Liver (tissue), 9 donors: ENCODE results near the gene AP5S1. TPM values are rescaled to one million over a fixed set of nuclear protein-coding genes. Genes with fewer than 3 reads are reported as not detected.

Source experiments
- DNase-seq: peaks from one replicate; pipeline ENCODE4 v3.0.0-alpha.2; 2017; ENCODE audit warnings: low spot score
- H3K27ac ChIP-seq, 2 donors: one replicate each; pipeline ENCODE4 v1.7.0; 2013; ENCODE audit warnings: inconsistent platforms in 2 of 2, low read length in 2 of 2, control low read depth in 1 of 2, low read depth in 1 of 2, mild to moderate bottlenecking in 1 of 2
- H3K27me3 ChIP-seq, 4 donors: one replicate each; pipeline versions ENCODE4 v1.6.1 to v1.7.0; 2013; ENCODE audit warnings: low read length in 3 of 4, inconsistent platforms in 1 of 4, mild to moderate bottlenecking in 1 of 4, moderate library complexity in 1 of 4; ENCODE audit not compliant: control insufficient read depth in 4 of 4, insufficient read depth in 4 of 4
- H3K36me3 ChIP-seq, 4 donors: one replicate each; pipeline versions ENCODE4 v1.6.1 to v1.7.0; 2013; ENCODE audit warnings: low read length in 3 of 4, mild to moderate bottlenecking in 3 of 4, low read depth in 1 of 4, moderate library complexity in 1 of 4; ENCODE audit not compliant: control insufficient read depth in 4 of 4, insufficient read depth in 3 of 4
- H3K4me1 ChIP-seq, 4 donors: one replicate each; pipeline versions ENCODE4 v1.6.1 to v1.7.0; 2013; ENCODE audit warnings: low read length in 3 of 4, mild to moderate bottlenecking in 3 of 4, moderate library complexity in 1 of 4; ENCODE audit not compliant: control insufficient read depth in 4 of 4, insufficient read depth in 4 of 4
- H3K4me3 ChIP-seq, 3 donors: one replicate each; pipeline versions ENCODE4 v1.6.1 to v1.7.0; 2013; ENCODE audit warnings: low read length in 3 of 3, control low read depth in 1 of 3, low read depth in 1 of 3, mild to moderate bottlenecking in 1 of 3
- H3K9ac ChIP-seq, 2 donors: one replicate each; pipeline ENCODE4 v1.7.0; 2013; ENCODE audit warnings: low read length in 2 of 2, mild to moderate bottlenecking in 2 of 2, moderate library complexity in 2 of 2, control low read depth in 1 of 2, low read depth in 1 of 2
- H3K9me3 ChIP-seq, 4 donors: one replicate each; pipeline versions ENCODE4 v1.6.1 to v1.7.0; 2013; ENCODE audit warnings: low read length in 3 of 4; ENCODE audit not compliant: control insufficient read depth in 4 of 4
- ATF3 ChIP-seq: IDR thresholded peaks from 2 replicates; pipeline ENCODE4 v1.6.1; 2016; ENCODE audit warnings: antibody characterized with exemption
- EGR1 ChIP-seq, 2 donors: IDR thresholded peaks; 2 replicates each; pipeline ENCODE4 v1.6.1; 2016 to 2018; ENCODE audit warnings: antibody characterized with exemption in 2 of 2, low read depth in 2 of 2
- FOXA1 ChIP-seq: IDR thresholded peaks from 2 replicates; pipeline ENCODE4 v1.6.1; 2016; ENCODE audit warnings: antibody characterized with exemption
- GABPA ChIP-seq, 2 donors: IDR thresholded peaks in 1 of 2; conservative IDR thresholded peaks in 1 of 2; 2 replicates each; pipeline ENCODE4 v1.6.1; 2016; ENCODE audit warnings: antibody characterized with exemption in 2 of 2, mild to moderate bottlenecking in 1 of 2, moderate library complexity in 1 of 2
- HNF4A ChIP-seq, 2 donors: conservative IDR thresholded peaks; 2 replicates each; pipeline ENCODE4 v1.6.1; 2016; ENCODE audit warnings: antibody characterized with exemption in 2 of 2, mild to moderate bottlenecking in 2 of 2
- JUND ChIP-seq, 2 donors: IDR thresholded peaks; 2 replicates each; pipeline ENCODE4 v1.6.1; 2016; ENCODE audit warnings: antibody characterized with exemption in 2 of 2
- NR2F2 ChIP-seq: IDR thresholded peaks from 2 replicates; pipeline ENCODE4 v1.6.1; 2016; ENCODE audit warnings: antibody characterized with exemption
- RAD21 ChIP-seq, 2 donors: IDR thresholded peaks; 2 replicates each; pipeline ENCODE4 v1.6.1; 2016; ENCODE audit warnings: antibody characterized with exemption in 2 of 2, mild to moderate bottlenecking in 2 of 2
- REST ChIP-seq: IDR thresholded peaks from 2 replicates; pipeline ENCODE4 v1.6.1; 2016; ENCODE audit warnings: antibody characterized with exemption, mild to moderate bottlenecking
- RXRA ChIP-seq, 2 donors: IDR thresholded peaks; 2 replicates each; pipeline ENCODE4 v1.6.1; 2017 to 2018; ENCODE audit warnings: antibody characterized with exemption in 2 of 2, mild to moderate bottlenecking in 1 of 2
- SP1 ChIP-seq: IDR thresholded peaks from 2 replicates; pipeline ENCODE4 v1.6.1; 2018; ENCODE audit warnings: antibody characterized with exemption, mild to moderate bottlenecking
- TAF1 ChIP-seq: conservative IDR thresholded peaks from 2 replicates; pipeline ENCODE4 v1.6.1; 2016; ENCODE audit warnings: antibody characterized with exemption, mild to moderate bottlenecking
- YY1 ChIP-seq: IDR thresholded peaks from 2 replicates; pipeline ENCODE4 v1.6.1; 2016; ENCODE audit warnings: antibody characterized with exemption, mild to moderate bottlenecking
- WGBS: extraction: QIAGEN DNeasy Blood & Tissue Kit; methylation state at CpG from one replicate; pipeline ENCODE4 v1.1.7; 2013; 5-methylcytosine and 5-hydroxymethylcytosine counted together
- polyA plus RNA-seq, 2 donors: library from polyadenylated mRNA; stranded (reverse) in 1 of 2; unstranded in 1 of 2; fragments of 200-250 nt in 1 of 2; fragments of >200 nt in 1 of 2; fragmentation: Nextera tagmentation in 1 of 2; extraction: Ambion mirVana in 1 of 2; gene quantifications; one replicate each; pipeline versions ENCODE4 v1.2.1 to v1.2.3, GENCODE V29; 2013 to 2015
- total RNA-seq, 2 donors: library from RNA; depleted of rRNA; stranded (reverse); fragments of >200 nt; gene quantifications; one replicate each; pipeline ENCODE4 v1.2.3, GENCODE V29; 2014
- TF ChIP-seq, protein P1 (sequence below): IDR thresholded peaks from 2 replicates; pipeline ENCODE4 v1.6.1; 2016; ENCODE audit warnings: antibody characterized with exemption
- TF ChIP-seq, protein P2 (sequence below): IDR thresholded peaks from 2 replicates; pipeline ENCODE4 v1.6.1; 2016; ENCODE audit warnings: antibody characterized with exemption
- TF ChIP-seq, protein P3 (sequence below): fragments of 150-350 bp; IDR thresholded peaks from 2 replicates; pipeline ENCODE4 v1.5.1; 2017; ENCODE audit warnings: improper control_type of control experiment, low read depth, low read length; ENCODE audit not compliant: missing input control
- donor health status: healthy.
- donor health status: healthy.
- donor health status: healthy.
- donor health status: healthy.
- donor health status: healthy.

The AP5S1 gene
- total and polyA plus RNA-seq, 4 donors: 9.1 to 14.5 (median 11.1) TPM

- H3K36me3 ChIP-seq: peaks cover 5 to 38% (median 12%) of the 10 kb centered on the region in 4 donors
- H3K4me1 ChIP-seq: no peaks in the 10 kb centered on the region
- no peak overlapping the region for H3K9ac ChIP-seq
- WGBS: 89% methylated on average over 4 of the region's 4 CpGs
- no peak overlapping the region for H3K27ac ChIP-seq
- no peaks in the 10 kb centered on the region for H3K9me3 ChIP-seq
- H3K27me3 ChIP-seq: no peaks in the 10 kb centered on the region
- no peak overlapping the region for H3K4me3 ChIP-seq
- TF ChIP-seq, protein P1, sequence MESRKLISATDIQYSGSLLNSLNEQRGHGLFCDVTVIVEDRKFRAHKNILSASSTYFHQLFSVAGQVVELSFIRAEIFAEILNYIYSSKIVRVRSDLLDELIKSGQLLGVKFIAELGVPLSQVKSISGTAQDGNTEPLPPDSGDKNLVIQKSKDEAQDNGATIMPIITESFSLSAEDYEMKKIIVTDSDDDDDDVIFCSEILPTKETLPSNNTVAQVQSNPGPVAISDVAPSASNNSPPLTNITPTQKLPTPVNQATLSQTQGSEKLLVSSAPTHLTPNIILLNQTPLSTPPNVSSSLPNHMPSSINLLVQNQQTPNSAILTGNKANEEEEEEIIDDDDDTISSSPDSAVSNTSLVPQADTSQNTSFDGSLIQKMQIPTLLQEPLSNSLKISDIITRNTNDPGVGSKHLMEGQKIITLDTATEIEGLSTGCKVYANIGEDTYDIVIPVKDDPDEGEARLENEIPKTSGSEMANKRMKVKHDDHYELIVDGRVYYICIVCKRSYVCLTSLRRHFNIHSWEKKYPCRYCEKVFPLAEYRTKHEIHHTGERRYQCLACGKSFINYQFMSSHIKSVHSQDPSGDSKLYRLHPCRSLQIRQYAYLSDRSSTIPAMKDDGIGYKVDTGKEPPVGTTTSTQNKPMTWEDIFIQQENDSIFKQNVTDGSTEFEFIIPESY: no peak
- no peak for TF ChIP-seq HNF4A (conservative IDR thresholded peaks at IDR 0.05)
- TF ChIP-seq REST: no peak
- TF ChIP-seq EGR1 (IDR thresholded peaks at IDR 0.05; ENCODE audit: low read depth in 2 of 2): no peak
- TF ChIP-seq SP1: no peak
- no peak for TF ChIP-seq ATF3
- no peak for TF ChIP-seq RAD21 (IDR thresholded peaks at IDR 0.05)
- no peak for TF ChIP-seq RXRA (IDR thresholded peaks at IDR 0.05)
- TF ChIP-seq, protein P2, sequence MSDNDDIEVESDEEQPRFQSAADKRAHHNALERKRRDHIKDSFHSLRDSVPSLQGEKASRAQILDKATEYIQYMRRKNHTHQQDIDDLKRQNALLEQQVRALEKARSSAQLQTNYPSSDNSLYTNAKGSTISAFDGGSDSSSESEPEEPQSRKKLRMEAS: no peak
- TF ChIP-seq TAF1: no peak
- no peak for TF ChIP-seq YY1
- no peak for DNase-seq
Measured at GRCh38 chr20:3871550-3872265, 51.4 kb downstream of the AP5S1 start.

DNA sequence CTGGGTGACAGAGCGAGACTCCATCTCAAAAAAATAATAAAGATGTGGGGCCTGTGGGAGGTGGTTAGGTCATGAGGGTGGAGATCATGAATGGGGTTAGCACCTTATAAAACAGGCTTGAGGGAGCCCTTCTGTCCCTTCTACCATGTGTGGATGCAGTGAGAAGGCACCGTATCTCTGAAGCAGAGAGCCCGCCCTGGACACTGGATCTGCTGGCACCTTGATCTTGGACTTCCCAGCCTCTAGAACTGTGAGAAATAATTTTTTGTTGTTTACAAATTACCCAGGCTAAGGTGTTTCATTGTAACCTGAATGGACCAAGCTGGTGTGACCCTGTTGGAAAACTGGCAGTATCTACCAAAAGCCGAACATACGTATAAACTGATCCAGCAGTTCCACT is 53.2 kb downstream of the AP5S1 start:
- no peak overlapping the region for H3K9ac ChIP-seq
- TF ChIP-seq NR2F2: no peak
- TF ChIP-seq JUND (IDR thresholded peaks at IDR 0.05): no peak
- TF ChIP-seq, protein P1: no peak
- no peak for TF ChIP-seq RAD21 (IDR thresholded peaks at IDR 0.05)
- TF ChIP-seq, protein P3, sequence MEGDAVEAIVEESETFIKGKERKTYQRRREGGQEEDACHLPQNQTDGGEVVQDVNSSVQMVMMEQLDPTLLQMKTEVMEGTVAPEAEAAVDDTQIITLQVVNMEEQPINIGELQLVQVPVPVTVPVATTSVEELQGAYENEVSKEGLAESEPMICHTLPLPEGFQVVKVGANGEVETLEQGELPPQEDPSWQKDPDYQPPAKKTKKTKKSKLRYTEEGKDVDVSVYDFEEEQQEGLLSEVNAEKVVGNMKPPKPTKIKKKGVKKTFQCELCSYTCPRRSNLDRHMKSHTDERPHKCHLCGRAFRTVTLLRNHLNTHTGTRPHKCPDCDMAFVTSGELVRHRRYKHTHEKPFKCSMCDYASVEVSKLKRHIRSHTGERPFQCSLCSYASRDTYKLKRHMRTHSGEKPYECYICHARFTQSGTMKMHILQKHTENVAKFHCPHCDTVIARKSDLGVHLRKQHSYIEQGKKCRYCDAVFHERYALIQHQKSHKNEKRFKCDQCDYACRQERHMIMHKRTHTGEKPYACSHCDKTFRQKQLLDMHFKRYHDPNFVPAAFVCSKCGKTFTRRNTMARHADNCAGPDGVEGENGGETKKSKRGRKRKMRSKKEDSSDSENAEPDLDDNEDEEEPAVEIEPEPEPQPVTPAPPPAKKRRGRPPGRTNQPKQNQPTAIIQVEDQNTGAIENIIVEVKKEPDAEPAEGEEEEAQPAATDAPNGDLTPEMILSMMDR: no peak
- no peak for TF ChIP-seq GABPA (IDR thresholded peaks at IDR 0.05 in 1 of 2, conservative IDR thresholded peaks at IDR 0.05 in 1 of 2)
- TF ChIP-seq ATF3: no peak
- TF ChIP-seq REST: no peak
- no peak for TF ChIP-seq RXRA (IDR thresholded peaks at IDR 0.05)
- TF ChIP-seq, protein P2: no peak
- no peak for TF ChIP-seq FOXA1
- 97% methylated on average over 5 of the region's 5 CpGs for WGBS
- no peaks in the 10 kb centered on the region for H3K9me3 ChIP-seq
- H3K36me3 ChIP-seq: peaks cover 0 to 28% (median 10%) of the 10 kb centered on the region in 4 donors
- no peaks in the 10 kb centered on the region for H3K27me3 ChIP-seq
- H3K4me3 ChIP-seq: no peak overlapping the region
- H3K4me1 ChIP-seq: no peaks in the 10 kb centered on the region
- DNase-seq: no peak
- H3K27ac ChIP-seq: no peak overlapping the region
